ENCODE data around the gene MBP. TPM values are rescaled to one million over a fixed set of nuclear protein-coding genes. Genes with fewer than 3 reads are reported as not detected.

The MBP gene
- total and polyA plus RNA-seq, 2 donors (not counting 3 experiments of a cell fraction or from before 2014, with no cell fraction given): 1.7 to 2.3 TPM

- H3K36me3 ChIP-seq (ENCODE audit: control insufficient read depth in 2 of 2, extremely low read depth in 1 of 2, insufficient read depth in 2 of 2, low read length in 2 of 2): no peaks in the 10 kb centered on the region
- no peaks in the 10 kb centered on the region for H3K79me2 ChIP-seq (ENCODE audit: control insufficient read depth, insufficient read depth, low read length)
- H4K20me1 ChIP-seq (replicated peaks; ENCODE audit: control insufficient read depth, extremely low read depth, insufficient read depth, low read length): no peaks in the 10 kb centered on the region
- FAIRE-seq: no peak
- TF ChIP-seq FOS (IDR thresholded peaks at IDR 0.05; ENCODE audit: borderline replicate concordance, insufficient read depth, low read length) (no peak), CTCF (IDR thresholded peaks at IDR 0.05; ENCODE audit: extremely low read depth in 1 of 2, insufficient read depth in 1 of 2, low read depth in 1 of 2, low read length in 2 of 2) (no peak), POLR2A (IDR thresholded peaks at IDR 0.05; ENCODE audit: low read depth, low read length) (no peak), MAX (IDR thresholded peaks at IDR 0.05; ENCODE audit: insufficient read depth, insufficient read length) (no peak), MYC (IDR thresholded peaks at IDR 0.05; ENCODE audit: low read depth, low read length) (no peak), JUN (IDR thresholded peaks at IDR 0.05; ENCODE audit: borderline replicate concordance, insufficient read depth, insufficient read length, low read depth) (no peak), EZH2 (IDR thresholded peaks at IDR 0.05; ENCODE audit: borderline replicate concordance, low read depth, low read length, severe bottlenecking) (no peak), POLR2AphosphoS5 (IDR thresholded peaks at IDR 0.05; ENCODE audit: insufficient read depth, low read depth, low read length) (no peak), GATA2 (IDR thresholded peaks at IDR 0.05; ENCODE audit: insufficient read depth, insufficient read length, low read depth, low read length) (no peak)
- H3K9me1 ChIP-seq (replicated peaks; ENCODE audit: control insufficient read depth, extremely low read depth, insufficient read depth, low read length): no peaks in the 10 kb centered on the region
- no peak for DNase-seq (ENCODE audit: low read depth, low spot score)
- dilution Hi-C loops (cut with MboI; ENCODE audit: extremely low pct_ligation_motif_present, low sequenced_read_pairs): no loop called here
- POLR2A ChIA-PET: no interaction called here
- peaks cover 4 to 15% of the 10 kb centered on the region in 2 experiments for H3K27me3 ChIP-seq (ENCODE audit: control insufficient read depth in 2 of 2, insufficient read depth in 2 of 2, low read length in 2 of 2)
- H3K9me3 ChIP-seq (replicated peaks; ENCODE audit: control insufficient read depth, insufficient read depth, low read length): no peaks in the 10 kb centered on the region
- H3K4me2 ChIP-seq (ENCODE audit: insufficient read depth, low read length): no peak overlapping the region
- no TSS peak for BruUV-seq (replicated peaks)
- H3K4me1 ChIP-seq (ENCODE audit: control insufficient read depth, extremely low read depth, insufficient read depth, low read length): no peaks in the 10 kb centered on the region
- intact Hi-C loops (cut with micrococcal nuclease): no loop called here
- H3K4me3 ChIP-seq (replicated peaks in 1 of 3; ENCODE audit: insufficient read depth in 1 of 3, low read depth in 1 of 3, low read length in 3 of 3): no peak overlapping the region
- no peak overlapping the region for H3K27ac ChIP-seq (ENCODE audit: insufficient read depth, low read depth, low read length)
- CTCF ChIA-PET: interaction anchor here (1.0 to 6.7 kb wide), 6 partner anchors 14 to 213 kb away, joined by 5 to 246 read pairs (median 8); no protein-coding TSS in a partner anchor
- no peak overlapping the region for H3K9ac ChIP-seq (replicated peaks; ENCODE audit: extremely low read depth, insufficient read depth, low read length)
- H2AFZ ChIP-seq (ENCODE audit: low read depth, low read length): no peak overlapping the region
These were observed 134.4 kb downstream of the MBP start for GRCh38 chr18:76997951-76998808.

Measured in endothelial cell of umbilical vein (primary cell).